ENCODE results near the gene PTPRN2.

PTPRN2 gene

GRCh38 chr7:158186406-158186805 is 401.2 kb downstream of the PTPRN2 start:
- in situ Hi-C loops (cut with MboI; ENCODE audit: low pct_unique_long_range_greater_than_20kb, low sequenced_read_pairs, unreplicated experiment), result no loop called here
- DNase-seq (ENCODE audit: low spot score), result no peak
- TF ChIP-seq CTCF (IDR thresholded peaks at IDR 0.05; ENCODE audit: extremely low read depth, insufficient read depth, missing control alignments), result no peak

- in situ Hi-C loops (cut with MboI; ENCODE audit: low pct_unique_long_range_greater_than_20kb, low sequenced_read_pairs, unreplicated experiment), result no loop called here
- no peak for TF ChIP-seq CTCF (IDR thresholded peaks at IDR 0.05; ENCODE audit: extremely low read depth, insufficient read depth, missing control alignments)
- no peak for DNase-seq (ENCODE audit: low spot score)
These were observed 402.0 kb downstream of the PTPRN2 start for GRCh38 chr7:158185653-158186052.

GRCh38 chr7:158183431-158183830 is 404.2 kb downstream of the PTPRN2 start:
- in situ Hi-C loops (cut with MboI; ENCODE audit: low pct_unique_long_range_greater_than_20kb, low sequenced_read_pairs, unreplicated experiment), result no loop called here
- no peak for TF ChIP-seq CTCF (IDR thresholded peaks at IDR 0.05; ENCODE audit: extremely low read depth, insufficient read depth, missing control alignments)
- DNase-seq (ENCODE audit: low spot score), result no peak

- TF ChIP-seq CTCF (IDR thresholded peaks at IDR 0.05; ENCODE audit: extremely low read depth, insufficient read depth, missing control alignments), result no peak
- in situ Hi-C loops (cut with MboI; ENCODE audit: low pct_unique_long_range_greater_than_20kb, low sequenced_read_pairs, unreplicated experiment), result no loop called here
- DNase-seq (ENCODE audit: low spot score), result no peak
These were observed 411.0 kb downstream of the PTPRN2 start for GRCh38 chr7:158176561-158177173.

GRCh38 chr7:158175779-158176178 is 411.8 kb downstream of the PTPRN2 start:
- no peak for TF ChIP-seq CTCF (IDR thresholded peaks at IDR 0.05; ENCODE audit: extremely low read depth, insufficient read depth, missing control alignments)
- in situ Hi-C loops (cut with MboI; ENCODE audit: low pct_unique_long_range_greater_than_20kb, low sequenced_read_pairs, unreplicated experiment), result no loop called here
- DNase-seq (ENCODE audit: low spot score), result no peak

- TF ChIP-seq CTCF (IDR thresholded peaks at IDR 0.05; ENCODE audit: extremely low read depth, insufficient read depth, missing control alignments), result no peak
- no peak for DNase-seq (ENCODE audit: low spot score)
- in situ Hi-C loops (cut with MboI; ENCODE audit: low pct_unique_long_range_greater_than_20kb, low sequenced_read_pairs, unreplicated experiment), result no loop called here
These were observed 412.7 kb downstream of the PTPRN2 start for GRCh38 chr7:158174947-158175346.
